ENCODE results near the gene RAF1. TPM values are rescaled to one million over a fixed set of nuclear protein-coding genes. Genes with fewer than 3 reads are reported as not detected.

Gene RAF1
- total and polyA plus RNA-seq, 4 experiments from 2014 or later, result 54.1 to 120 (median 95.1) TPM

- Mint-ChIP-seq H3K36me3 (peaks cover 75 to 76% of the 10 kb centered on the region in 2 donors), H3K4me3 (no peak overlapping the region), H3K9me3 (peaks cover 0 to 22% (median 11%) of the 10 kb centered on the region in 8 donors), H3K27me3 (no peaks in the 10 kb centered on the region), H3K4me1 (peaks cover 9 to 20% (median 13%) of the 10 kb centered on the region in 4 donors), H3K27ac (peak overlapping the region in 1 of 7 donors; percentile 7)
- ChIA-PET POLR2A (ENCODE audit: partially characterized antibody) (no interaction called here), CTCF (ENCODE audit: partially characterized antibody) (interaction anchor here (2.3 kb wide), 1 partner anchor 90 kb away, joined by 7 read pairs; no protein-coding TSS in a partner anchor)
- H3K4me1 ChIP-seq (ENCODE audit: insufficient read depth, low read length), result no peaks in the 10 kb centered on the region
- no peak overlapping the region for H3K27ac ChIP-seq (ENCODE audit: low read depth, low read length)
- no peaks in the 10 kb centered on the region for H3K27me3 ChIP-seq (ENCODE audit: insufficient read depth, low read length)
- H3K36me3 ChIP-seq (ENCODE audit: insufficient read depth, low read length), result peaks cover 48% of the 10 kb centered on the region
- intact Hi-C loops (cut with micrococcal nuclease), result no loop called here
- DNase-seq, result no peak
- no peaks in the 10 kb centered on the region for H3K9me3 ChIP-seq (ENCODE audit: control insufficient read depth in 1 of 2, low read length in 2 of 2)
- no peak overlapping the region for H3K4me3 ChIP-seq (ENCODE audit: low read length in 2 of 2)
Observed at GRCh38 chr3:12569836-12570235, 94.1 kb downstream of the RAF1 start.

DNA sequence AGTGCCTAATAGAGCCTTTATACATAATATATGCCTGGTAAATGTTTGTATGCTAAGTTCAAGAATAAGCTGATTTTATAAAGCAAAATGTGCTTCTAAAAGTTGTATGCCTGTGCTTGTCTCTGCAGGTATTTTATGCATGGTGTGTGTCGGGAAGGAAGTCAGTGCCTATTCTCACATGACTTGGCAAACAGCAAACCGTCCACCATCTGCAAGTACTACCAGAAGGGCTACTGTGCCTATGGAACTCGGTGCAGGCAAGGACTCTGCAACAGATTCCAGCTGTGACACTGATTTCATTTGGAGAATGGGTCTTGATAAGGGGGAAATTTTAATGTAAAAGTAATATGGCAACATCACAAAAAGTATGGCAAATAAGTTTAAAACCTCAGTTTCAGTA, 95.2 kb downstream of the RAF1 start:
- H3K4me1 ChIP-seq (ENCODE audit: insufficient read depth, low read length), result no peaks in the 10 kb centered on the region
- peaks cover 14 to 25% (median 18%) of the 10 kb centered on the region in 4 donors for H3K4me1 Mint-ChIP-seq
- H3K9me3 ChIP-seq (ENCODE audit: control insufficient read depth in 1 of 2, low read length in 2 of 2), result no peaks in the 10 kb centered on the region
- no peak overlapping the region for H3K4me3 Mint-ChIP-seq
- peaks cover 0 to 23% (median 11%) of the 10 kb centered on the region in 8 donors for H3K9me3 Mint-ChIP-seq
- DNase-seq, result no peak
- H3K36me3 Mint-ChIP-seq, result peaks cover 69 to 70% of the 10 kb centered on the region in 2 donors
- ChIA-PET CTCF (ENCODE audit: partially characterized antibody) (interaction anchor here (2.3 kb wide), 1 partner anchor 89 kb away, joined by 7 read pairs; no protein-coding TSS in a partner anchor), POLR2A (ENCODE audit: partially characterized antibody) (interaction anchor here (1.1 kb wide), 1 partner anchor 95 kb away, joined by 3 read pairs; the partner anchor contains the start of gene RAF1)
- H3K27ac ChIP-seq (ENCODE audit: low read depth, low read length), result no peak overlapping the region
- no peaks in the 10 kb centered on the region for H3K27me3 Mint-ChIP-seq
- peak overlapping the region in 1 of 7 donors; percentile 15 for H3K27ac Mint-ChIP-seq
- peaks cover 37% of the 10 kb centered on the region for H3K36me3 ChIP-seq (ENCODE audit: insufficient read depth, low read length)
- H3K4me3 ChIP-seq (ENCODE audit: low read length in 2 of 2), result no peak overlapping the region
- H3K27me3 ChIP-seq (ENCODE audit: insufficient read depth, low read length), result no peaks in the 10 kb centered on the region
- intact Hi-C loops (cut with micrococcal nuclease), result no loop called here

DNA sequence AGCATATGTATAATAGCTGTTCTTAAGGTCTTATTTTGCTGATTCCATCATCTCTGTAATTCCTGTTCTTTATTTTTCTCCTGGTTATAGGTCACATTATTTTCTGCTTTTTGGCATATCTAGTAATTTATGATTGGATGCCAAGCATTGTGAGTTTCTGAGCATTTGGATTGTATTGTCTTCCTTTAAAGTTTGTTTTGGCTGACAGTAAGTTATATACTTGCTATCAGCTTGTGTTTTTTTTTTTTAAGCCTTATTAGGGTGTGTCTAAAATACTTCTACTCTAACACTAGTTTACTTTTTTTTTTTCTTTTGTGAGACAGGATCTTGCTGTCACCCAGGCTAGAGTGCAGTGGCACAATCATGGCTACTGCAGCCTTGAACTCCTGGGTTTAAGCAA, 96.9 kb downstream of the RAF1 start:
- no peak overlapping the region for H3K4me3 Mint-ChIP-seq
- Histone ChIP-seq H3K4me1 (ENCODE audit: insufficient read depth, low read length) (peaks cover 3% of the 10 kb centered on the region), H3K27me3 (ENCODE audit: insufficient read depth, low read length) (no peaks in the 10 kb centered on the region), H3K4me3 (ENCODE audit: low read length in 2 of 2) (no peak overlapping the region), H3K36me3 (ENCODE audit: insufficient read depth, low read length) (peaks cover 25% of the 10 kb centered on the region), H3K27ac (ENCODE audit: low read depth, low read length) (no peak overlapping the region), H3K9me3 (ENCODE audit: control insufficient read depth in 1 of 2, low read length in 2 of 2) (no peaks in the 10 kb centered on the region)
- CTCF ChIA-PET (ENCODE audit: partially characterized antibody), result interaction anchor here (0.9 kb wide), 1 partner anchor 11 kb away, joined by 3 read pairs; no protein-coding TSS in a partner anchor
- DNase-seq, result no peak
- intact Hi-C loops (cut with micrococcal nuclease), result no loop called here
- POLR2A ChIA-PET (ENCODE audit: partially characterized antibody), result no interaction called here
- H3K4me1 Mint-ChIP-seq, result peaks cover 21 to 33% (median 26%) of the 10 kb centered on the region in 4 donors
- peaks cover 0 to 23% (median 11%) of the 10 kb centered on the region in 8 donors for H3K9me3 Mint-ChIP-seq
- H3K27ac Mint-ChIP-seq, result peak overlapping the region in 2 of 7 donors; percentile 0 to 22
- peaks cover 57 to 61% of the 10 kb centered on the region in 2 donors for H3K36me3 Mint-ChIP-seq
- H3K27me3 Mint-ChIP-seq, result no peaks in the 10 kb centered on the region

DNA sequence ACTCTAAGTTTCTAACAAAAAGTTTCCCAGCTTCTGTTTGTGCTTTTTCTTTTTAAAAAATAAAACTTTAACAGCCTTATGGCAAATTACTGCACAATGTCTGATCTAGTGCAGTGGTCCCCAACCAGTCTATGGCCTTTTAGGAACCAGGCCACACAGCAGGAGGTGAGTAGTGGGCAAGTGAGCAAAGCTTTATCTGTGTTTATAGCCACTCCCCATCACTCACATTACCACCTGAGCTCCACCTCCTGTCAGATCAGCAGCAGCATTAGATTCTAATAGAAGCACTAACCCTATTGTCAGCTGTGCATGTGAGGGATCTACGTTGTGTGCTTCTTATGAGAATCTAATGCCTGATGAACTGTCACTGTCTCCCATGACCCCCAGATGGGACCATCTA, 101.5 kb downstream of the RAF1 start:
- Mint-ChIP-seq H3K27me3 (no peaks in the 10 kb centered on the region), H3K27ac (peak overlapping the region in 3 of 7 donors; percentile 21 to 35 (median 28)), H3K4me3 (no peak overlapping the region), H3K9me3 (peaks cover 0 to 23% (median 11%) of the 10 kb centered on the region in 8 donors), H3K36me3 (peaks cover 20 to 25% of the 10 kb centered on the region in 2 donors), H3K4me1 (peaks cover 55 to 70% (median 61%) of the 10 kb centered on the region in 4 donors)
- Histone ChIP-seq H3K36me3 (ENCODE audit: insufficient read depth, low read length) (no peaks in the 10 kb centered on the region), H3K9me3 (ENCODE audit: control insufficient read depth in 1 of 2, low read length in 2 of 2) (no peaks in the 10 kb centered on the region), H3K27ac (ENCODE audit: low read depth, low read length) (no peak overlapping the region), H3K4me3 (ENCODE audit: low read length in 2 of 2) (no peak overlapping the region), H3K4me1 (ENCODE audit: insufficient read depth, low read length) (peaks cover 48% of the 10 kb centered on the region), H3K27me3 (ENCODE audit: insufficient read depth, low read length) (no peaks in the 10 kb centered on the region)
- ChIA-PET POLR2A (ENCODE audit: partially characterized antibody) (no interaction called here), CTCF (ENCODE audit: partially characterized antibody) (no interaction called here)
- no peak for DNase-seq
- intact Hi-C loops (cut with micrococcal nuclease), result no loop called here

- H3K36me3 Mint-ChIP-seq, result peaks cover 18 to 19% of the 10 kb centered on the region in 2 donors
- Histone ChIP-seq H3K27me3 (ENCODE audit: insufficient read depth, low read length) (no peaks in the 10 kb centered on the region), H3K4me1 (ENCODE audit: insufficient read depth, low read length) (peaks cover 48% of the 10 kb centered on the region), H3K27ac (ENCODE audit: low read depth, low read length) (no peak overlapping the region), H3K36me3 (ENCODE audit: insufficient read depth, low read length) (no peaks in the 10 kb centered on the region), H3K4me3 (ENCODE audit: low read length in 2 of 2) (no peak overlapping the region), H3K9me3 (ENCODE audit: control insufficient read depth in 1 of 2, low read length in 2 of 2) (no peaks in the 10 kb centered on the region)
- H3K27me3 Mint-ChIP-seq, result peaks cover 1% of the 10 kb centered on the region in 2 donors
- ChIA-PET CTCF (ENCODE audit: partially characterized antibody) (no interaction called here), POLR2A (ENCODE audit: partially characterized antibody) (no interaction called here)
- peaks cover 53 to 74% (median 62%) of the 10 kb centered on the region in 4 donors for H3K4me1 Mint-ChIP-seq
- peak overlapping the region in 3 of 8 donors; percentile 29 to 47 (median 47) for H3K4me3 Mint-ChIP-seq
- peak overlapping the region in 4 of 7 donors; percentile 38 to 83 (median 63) for H3K27ac Mint-ChIP-seq
- peaks cover 0 to 16% (median 7%) of the 10 kb centered on the region in 8 donors for H3K9me3 Mint-ChIP-seq
- DNase-seq, result no peak
- intact Hi-C loops (cut with micrococcal nuclease), result no loop called here
Observed at GRCh38 chr3:12561397-12561796, 102.5 kb downstream of the RAF1 start.

GRCh38 chr3:12560505-12561190, 103.3 kb downstream of the RAF1 start:
- Histone ChIP-seq H3K9me3 (ENCODE audit: control insufficient read depth in 1 of 2, low read length in 2 of 2) (no peaks in the 10 kb centered on the region), H3K27me3 (ENCODE audit: insufficient read depth, low read length) (peaks cover 2% of the 10 kb centered on the region), H3K4me3 (ENCODE audit: low read length in 2 of 2) (no peak overlapping the region), H3K27ac (ENCODE audit: low read depth, low read length) (no peak overlapping the region), H3K4me1 (ENCODE audit: insufficient read depth, low read length) (peaks cover 48% of the 10 kb centered on the region), H3K36me3 (ENCODE audit: insufficient read depth, low read length) (no peaks in the 10 kb centered on the region)
- intact Hi-C loops (cut with micrococcal nuclease), result no loop called here
- Mint-ChIP-seq H3K9me3 (peaks cover 0 to 12% (median 3%) of the 10 kb centered on the region in 8 donors), H3K4me3 (peak overlapping the region in 4 of 8 donors; percentile 4 to 47 (median 42)), H3K4me1 (peaks cover 53 to 82% (median 63%) of the 10 kb centered on the region in 4 donors), H3K36me3 (peaks cover 13 to 15% of the 10 kb centered on the region in 2 donors), H3K27ac (peak overlapping the region in 5 of 7 donors; percentile 38 to 79 (median 72)), H3K27me3 (peaks cover 6 to 7% of the 10 kb centered on the region in 2 donors)
- CTCF ChIA-PET (ENCODE audit: partially characterized antibody), result no interaction called here
- peak in 2 of 5 donors; percentile 15 to 53 for DNase-seq
- POLR2A ChIA-PET (ENCODE audit: partially characterized antibody), result no interaction called here

DNA sequence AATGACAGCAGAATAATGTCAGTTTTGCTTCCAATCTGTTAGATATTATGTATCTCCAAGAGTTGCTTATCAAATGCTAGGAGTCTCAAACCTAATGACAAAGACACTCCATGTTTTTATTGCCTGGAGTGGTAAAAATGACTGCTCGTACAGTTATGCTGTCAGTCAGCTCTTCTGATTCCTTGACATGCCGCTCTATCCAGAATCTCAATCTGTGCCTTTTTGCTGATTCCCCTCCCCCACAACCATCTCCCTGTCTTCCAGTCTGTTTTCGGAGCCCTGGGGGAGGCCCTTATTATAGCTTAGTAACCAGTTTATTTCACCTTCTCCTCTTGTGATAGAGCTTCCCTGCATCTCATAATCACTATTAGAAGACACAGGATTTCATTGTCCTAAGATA, 104.4 kb downstream of the RAF1 start:
- Histone ChIP-seq H3K4me3 (ENCODE audit: low read length in 2 of 2) (no peak overlapping the region), H3K27ac (ENCODE audit: low read depth, low read length) (no peak overlapping the region), H3K9me3 (ENCODE audit: control insufficient read depth in 1 of 2, low read length in 2 of 2) (no peaks in the 10 kb centered on the region), H3K4me1 (ENCODE audit: insufficient read depth, low read length) (peaks cover 48% of the 10 kb centered on the region), H3K36me3 (ENCODE audit: insufficient read depth, low read length) (no peaks in the 10 kb centered on the region), H3K27me3 (ENCODE audit: insufficient read depth, low read length) (peaks cover 4% of the 10 kb centered on the region)
- intact Hi-C loops (cut with micrococcal nuclease), result no loop called here
- ChIA-PET POLR2A (ENCODE audit: partially characterized antibody) (interaction anchor here (1.4 kb wide), 1 partner anchor 105 kb away, joined by 8 read pairs; the partner anchor contains the start of gene RAF1), CTCF (ENCODE audit: partially characterized antibody) (interaction anchor here (1.6 kb wide), 1 partner anchor 80 kb away, joined by 4 read pairs; no protein-coding TSS in a partner anchor)
- Mint-ChIP-seq H3K27me3 (peaks cover 9 to 12% of the 10 kb centered on the region in 2 donors), H3K27ac (peak overlapping the region in 3 of 7 donors; percentile 37 to 88 (median 77)), H3K4me3 (peak overlapping the region in 6 of 8 donors; percentile 14 to 97 (median 51)), H3K36me3 (peaks cover 2 to 8% of the 10 kb centered on the region in 2 donors), H3K9me3 (peaks cover 0 to under 1% (median 0%) of the 10 kb centered on the region in 8 donors), H3K4me1 (peaks cover 48 to 74% (median 57%) of the 10 kb centered on the region in 4 donors)
- DNase-seq, result no peak

Measured in CD4-positive, alpha-beta memory T cell (primary cell).